ENCODE data around the gene LRRC74A. TPM values are rescaled to one million over a fixed set of nuclear protein-coding genes. Genes with fewer than 3 reads are reported as not detected.

LRRC74A gene
- polyA plus RNA-seq, 1 of the 3 experiments (the other 2 are of a cell fraction), result not detected

DNA sequence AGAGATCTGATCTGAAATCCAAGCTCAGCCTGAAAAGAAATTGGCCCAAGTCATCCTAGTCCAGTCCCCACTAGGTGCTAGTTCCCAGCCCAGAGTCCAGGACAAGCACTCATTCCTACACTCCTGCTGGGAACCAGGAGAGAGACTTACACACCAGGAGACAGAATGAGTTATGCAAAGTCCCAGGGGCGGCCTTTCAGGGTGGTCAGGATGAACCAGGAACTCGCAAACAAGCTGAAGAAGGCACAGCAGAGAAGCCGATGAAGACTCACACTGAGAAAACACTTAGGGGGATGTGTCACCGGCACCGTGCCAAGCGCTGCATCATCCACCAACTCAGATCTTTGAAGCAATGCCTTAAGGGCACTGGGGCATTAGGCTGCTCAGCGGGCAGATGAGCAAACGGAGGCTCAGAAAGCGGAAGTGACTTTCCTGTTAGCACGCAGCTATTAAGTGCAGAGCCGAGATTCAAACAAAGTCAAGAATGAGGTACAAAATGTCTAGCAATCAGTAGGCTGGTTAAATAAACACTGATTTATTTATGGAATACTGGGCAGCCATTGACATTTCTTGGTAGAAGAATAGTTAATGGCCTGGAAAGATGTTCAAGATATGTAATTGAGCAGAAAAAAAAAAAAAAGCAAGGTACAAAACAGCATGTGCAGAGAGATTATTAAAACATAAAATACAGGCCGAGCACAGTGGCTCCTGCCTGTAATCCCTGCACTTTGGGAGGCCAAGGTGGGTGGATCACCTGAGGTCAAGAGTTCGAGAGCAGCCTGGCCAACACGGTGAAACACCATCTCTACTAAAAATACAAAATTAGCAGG is 78.7 kb downstream of the LRRC74A start:
- DNase-seq, result peak; percentile 78
- Histone ChIP-seq H3K27ac (ENCODE audit: low read depth in 2 of 2, low read length in 1 of 2) (peak overlapping the region; percentile 55 to 85), H3F3A (replicated peaks; ENCODE audit: insufficient read depth) (peaks cover 29% of the 10 kb centered on the region), H3K4me2 (peak overlapping the region; percentile 64), H2AFZ (ENCODE audit: low read depth) (peak overlapping the region; percentile 35), H3K4me1 (ENCODE audit: control insufficient read depth in 1 of 2, insufficient read depth in 2 of 2, low read depth in 1 of 2, low read length in 1 of 2) (peaks cover 19 to 24% of the 10 kb centered on the region in 2 experiments; a peak in 2 of 4 replicates), H3K36me3 (replicated peaks in 1 of 2; ENCODE audit: control insufficient read depth in 1 of 2, insufficient read depth in 2 of 2, low read length in 1 of 2) (no peaks in the 10 kb centered on the region), H3K9me3 (no peaks in the 10 kb centered on the region), H3K79me2 (ENCODE audit: insufficient read depth) (no peaks in the 10 kb centered on the region), H3K9ac (peak overlapping the region; percentile 36), H3K4me3 (ENCODE audit: low read depth in 2 of 2, low read length in 1 of 2) (peak overlapping the region in 1 of 2 experiments; percentile 34; a peak in 2 of 4 replicates), H4K20me1 (ENCODE audit: insufficient read depth) (no peaks in the 10 kb centered on the region), H3K27me3 (ENCODE audit: insufficient read depth) (no peaks in the 10 kb centered on the region), H3K9me2 (no peaks in the 10 kb centered on the region)
- 10% methylated on average over 14 of the region's 14 CpGs for WGBS (ENCODE audit: low lambda C conversion rate)
- TF ChIP-seq YY1 (IDR thresholded peaks at IDR 0.05; ENCODE audit: low read depth) (no peak), SMC3 (IDR thresholded peaks at IDR 0.05; ENCODE audit: low read depth, low read length) (no peak), PBX3 (IDR thresholded peaks at IDR 0.05) (peak; percentile 59), RXRA (IDR thresholded peaks at IDR 0.05; ENCODE audit: borderline replicate concordance, low read depth) (peak; percentile 90), MXI1 (IDR thresholded peaks at IDR 0.05; ENCODE audit: low read depth, low read length) (no peak), CHD2 (IDR thresholded peaks at IDR 0.05; ENCODE audit: low read length, partially characterized antibody) (no peak), TCF12 (IDR thresholded peaks at IDR 0.05) (peak; percentile 69; the same call in 1 of the 2 replicates), EP300 (IDR thresholded peaks at IDR 0.05; ENCODE audit: borderline replicate concordance in 1 of 2, low read depth in 1 of 2, low read length in 1 of 2) (peak; percentile 31 to 46; a peak in 2 of 4 replicates), JUND (IDR thresholded peaks at IDR 0.05) (no peak; the same call in none of the 2 replicates), RCOR1 (IDR thresholded peaks at IDR 0.05; ENCODE audit: low read length) (peak; percentile 53; the same call in 1 of the 2 replicates), NFIC (IDR thresholded peaks at IDR 0.05; ENCODE audit: borderline replicate concordance) (peak; percentile 94), RFX5 (IDR thresholded peaks at IDR 0.05; ENCODE audit: low read length) (no peak), ELF1 (IDR thresholded peaks at IDR 0.05) (peak; percentile 76), GABPA (IDR thresholded peaks at IDR 0.05; ENCODE audit: low read depth) (no peak), NRF1 (IDR thresholded peaks at IDR 0.05; ENCODE audit: low read depth, low read length) (no peak), TEAD4 (IDR thresholded peaks at IDR 0.05; ENCODE audit: borderline replicate concordance, insufficient read depth) (0 out of 2 replicates have a peak, but pooled peaks have one; percentile 9), CTCF (IDR thresholded peaks at IDR 0.05) (no peak), POLR2AphosphoS5 (IDR thresholded peaks at IDR 0.05; ENCODE audit: low read depth, low read length) (peak; percentile 50; the same call in 1 of the 2 replicates), TAF1 (IDR thresholded peaks at IDR 0.05; ENCODE audit: borderline replicate concordance, low read depth, low read length) (no peak), FOSL2 (IDR thresholded peaks at IDR 0.05; ENCODE audit: borderline replicate concordance, low read depth) (peak; percentile 66), GATA2 (CRISPR knock-in tag; IDR thresholded peaks at IDR 0.05) (0 out of 2 replicates have a peak, but pooled peaks have one; percentile 32), MEF2A (IDR thresholded peaks at IDR 0.05; ENCODE audit: borderline replicate concordance, low read depth) (no peak), FOXM1 (IDR thresholded peaks at IDR 0.05; ENCODE audit: low read depth) (0 out of 2 replicates have a peak, but pooled peaks have one; percentile 10), USF1 (IDR thresholded peaks at IDR 0.05; ENCODE audit: borderline replicate concordance, low read depth) (no peak)
- TF ChIP-seq, protein P1, sequence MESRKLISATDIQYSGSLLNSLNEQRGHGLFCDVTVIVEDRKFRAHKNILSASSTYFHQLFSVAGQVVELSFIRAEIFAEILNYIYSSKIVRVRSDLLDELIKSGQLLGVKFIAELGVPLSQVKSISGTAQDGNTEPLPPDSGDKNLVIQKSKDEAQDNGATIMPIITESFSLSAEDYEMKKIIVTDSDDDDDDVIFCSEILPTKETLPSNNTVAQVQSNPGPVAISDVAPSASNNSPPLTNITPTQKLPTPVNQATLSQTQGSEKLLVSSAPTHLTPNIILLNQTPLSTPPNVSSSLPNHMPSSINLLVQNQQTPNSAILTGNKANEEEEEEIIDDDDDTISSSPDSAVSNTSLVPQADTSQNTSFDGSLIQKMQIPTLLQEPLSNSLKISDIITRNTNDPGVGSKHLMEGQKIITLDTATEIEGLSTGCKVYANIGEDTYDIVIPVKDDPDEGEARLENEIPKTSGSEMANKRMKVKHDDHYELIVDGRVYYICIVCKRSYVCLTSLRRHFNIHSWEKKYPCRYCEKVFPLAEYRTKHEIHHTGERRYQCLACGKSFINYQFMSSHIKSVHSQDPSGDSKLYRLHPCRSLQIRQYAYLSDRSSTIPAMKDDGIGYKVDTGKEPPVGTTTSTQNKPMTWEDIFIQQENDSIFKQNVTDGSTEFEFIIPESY (IDR thresholded peaks at IDR 0.05; ENCODE audit: borderline replicate concordance, low read depth), result no peak
- TF ChIP-seq, protein P2, sequence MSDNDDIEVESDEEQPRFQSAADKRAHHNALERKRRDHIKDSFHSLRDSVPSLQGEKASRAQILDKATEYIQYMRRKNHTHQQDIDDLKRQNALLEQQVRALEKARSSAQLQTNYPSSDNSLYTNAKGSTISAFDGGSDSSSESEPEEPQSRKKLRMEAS (IDR thresholded peaks at IDR 0.05; ENCODE audit: low read depth), result no peak; the same call in 1 of the 2 replicates
- ChIA-PET CTCF (interaction anchor here (0.8 to 19.9 kb wide), 11 partner anchors 8 to 411 kb away, joined by 3 to 484 read pairs (median 7); partner anchors contain the start of gene IRF2BPL), POLR2A (interaction anchor here (0.6 kb wide), 2 partner anchors 24 to 135 kb away, joined by 3 read pairs; no protein-coding TSS in a partner anchor)

Data from SK-N-SH (cell line).